HS-5 (cell line): ENCODE data around the gene NEK5.
"Not testable (repeated sequence)": the region's sequence is repeated elsewhere in the genome, so short reads cannot be mapped to it uniquely, and the experiment has no call there.

Source experiments
- DNase-seq: peaks from one replicate; pipeline ENCODE4 v3.0.0-alpha.2; 2012; ENCODE audit warnings: low read depth

NEK5 gene

GRCh38 chr13:52070929-52071523, 57.8 kb downstream of the NEK5 start:
- peak; percentile 20 for DNase-seq

GRCh38 chr13:52067237-52067636, 61.6 kb downstream of the NEK5 start:
- no peak for DNase-seq

- no peak for DNase-seq
These were observed 67.3 kb downstream of the NEK5 start for GRCh38 chr13:52061587-52061986.

GRCh38 chr13:52061064-52061463, 67.8 kb downstream of the NEK5 start:
- not testable (repeated sequence) for DNase-seq

GRCh38 chr13:52053460-52053859, 75.4 kb downstream of the NEK5 start:
- DNase-seq, result no peak

- no peak for DNase-seq
These were observed 77.5 kb downstream of the NEK5 start for GRCh38 chr13:52051400-52051799.

GRCh38 chr13:52048516-52048915, 80.4 kb downstream of the NEK5 start:
- DNase-seq, result no peak

- no peak for DNase-seq
These were observed 81.4 kb downstream of the NEK5 start for GRCh38 chr13:52047463-52047862.

- no peak for DNase-seq
These were observed 85.2 kb downstream of the NEK5 start for GRCh38 chr13:52043675-52044074.

GRCh38 chr13:52036037-52036436, 92.8 kb downstream of the NEK5 start:
- no peak for DNase-seq

GRCh38 chr13:52034616-52035226, 94.2 kb downstream of the NEK5 start:
- DNase-seq, result no peak

- DNase-seq, result no peak
These were observed 95.8 kb downstream of the NEK5 start for GRCh38 chr13:52033039-52033438.

- DNase-seq, result not testable (repeated sequence)
These were observed 98.5 kb downstream of the NEK5 start for GRCh38 chr13:52030401-52030800.

GRCh38 chr13:52029569-52029968, 99.3 kb downstream of the NEK5 start:
- DNase-seq, result no peak

GRCh38 chr13:52027832-52028231, 101.0 kb downstream of the NEK5 start:
- no peak for DNase-seq

- no peak for DNase-seq
These were observed 102.6 kb downstream of the NEK5 start for GRCh38 chr13:52026246-52026626.

- no peak for DNase-seq
These were observed 103.2 kb downstream of the NEK5 start for GRCh38 chr13:52025475-52026245.

- no peak for DNase-seq
These were observed 104.4 kb downstream of the NEK5 start, which contains the start of gene UTP14C for GRCh38 chr13:52024481-52024880. UTP14C (plus strand) TSS chr13:52024691; CDS start chr13:52028805, 4,114 bp downstream.

GRCh38 chr13:52022356-52022755, 106.5 kb downstream of the NEK5 start:
- DNase-seq, result no peak

- no peak for DNase-seq
These were observed 108.7 kb downstream of the NEK5 start for GRCh38 chr13:52020191-52020590.

- DNase-seq, result no peak
These were observed 112.6 kb downstream of the NEK5 start for GRCh38 chr13:52016296-52016695.

GRCh38 chr13:52012512-52012836, 116.4 kb downstream of the NEK5 start:
- no peak for DNase-seq
